HG03575 (cell line): Measurements from ENCODE around the gene SEZ6L2.
"Not testable (repeated sequence)": the region's sequence is repeated elsewhere in the genome, so short reads cannot be mapped to it uniquely, and the experiment has no call there.

Source experiments
- ATAC-seq: cut with Tn5 transposase; IDR thresholded peaks from one replicate; pipeline ENCODE4 v1.9.1; 2021; ENCODE audit not compliant: unreplicated experiment, insufficient number of reproducible peaks, low FRiP score; ENCODE audit errors: extremely low read depth

Gene SEZ6L2

GRCh38 chr16:29911676-29912010 is 12.3 kb upstream of the SEZ6L2 start:
- no peak for ATAC-seq

GRCh38 chr16:29910819-29911675 is 11.7 kb upstream of the SEZ6L2 start:
- ATAC-seq = no peak

GRCh38 chr16:29909851-29910250 is 10.5 kb upstream of the SEZ6L2 start:
- not testable (repeated sequence) for ATAC-seq

- ATAC-seq = no peak
These were observed 10.0 kb upstream of the SEZ6L2 start for GRCh38 chr16:29909391-29909790.

- no peak for ATAC-seq
These were observed 9.4 kb upstream of the SEZ6L2 start for GRCh38 chr16:29908719-29909220.

- ATAC-seq = no peak
These were observed 8.6 kb upstream of the SEZ6L2 start for GRCh38 chr16:29907973-29908372.

- ATAC-seq = no peak
These were observed 7.3 kb upstream of the SEZ6L2 start for GRCh38 chr16:29906520-29907244.

GRCh38 chr16:29905668-29906067 is 6.3 kb upstream of the SEZ6L2 start:
- ATAC-seq = no peak

- no peak for ATAC-seq
These were observed 5.6 kb upstream of the SEZ6L2 start for GRCh38 chr16:29904947-29905346.

GRCh38 chr16:29903590-29903989 is 4.2 kb upstream of the SEZ6L2 start:
- ATAC-seq = no peak

- no peak for ATAC-seq
These were observed 2.2 kb upstream of the SEZ6L2 start for GRCh38 chr16:29901607-29901945.

- no peak for ATAC-seq
These were observed 1.7 kb upstream of the SEZ6L2 start for GRCh38 chr16:29900888-29901606.

- no peak for ATAC-seq
These were observed 945 bp upstream of the SEZ6L2 start, which contains the start of gene ASPHD1 for GRCh38 chr16:29900102-29900887. Gene ASPHD1 (plus strand): TSS chr16:29900488. CDS start chr16:29900972, 484 bp downstream.

- no peak for ATAC-seq
These were observed 390 bp downstream of the SEZ6L2 start for GRCh38 chr16:29898804-29899515.

- ATAC-seq = no peak
These were observed 1.1 kb downstream of the SEZ6L2 start for GRCh38 chr16:29898135-29898803.

GRCh38 chr16:29897333-29897732 is 2.0 kb downstream of the SEZ6L2 start:
- no peak for ATAC-seq

- ATAC-seq = no peak
These were observed 2.5 kb downstream of the SEZ6L2 start for GRCh38 chr16:29896841-29897240.

- no peak for ATAC-seq
These were observed 5.0 kb downstream of the SEZ6L2 start for GRCh38 chr16:29894352-29894751.
